ENCODE measurements around the gene KRTAP10-6. TPM values are rescaled to one million over a fixed set of nuclear protein-coding genes. Genes with fewer than 3 reads are reported as not detected.

The KRTAP10-6 gene
- total RNA-seq, 2 experiments from 2014 or later: not detected

GRCh38 chr21:44548922-44549321, 43.4 kb downstream of the KRTAP10-6 start:
- intact Hi-C loops (cut with DNase I, micrococcal nuclease): loop anchor here (5.0 to 10.0 kb wide), 2 partner anchors 66 to 108 kb away; partner anchors contain the start of genes KRTAP10-8 (in 1 of the 2) and KRTAP12-3 (in 1 of the 2)

DNA sequence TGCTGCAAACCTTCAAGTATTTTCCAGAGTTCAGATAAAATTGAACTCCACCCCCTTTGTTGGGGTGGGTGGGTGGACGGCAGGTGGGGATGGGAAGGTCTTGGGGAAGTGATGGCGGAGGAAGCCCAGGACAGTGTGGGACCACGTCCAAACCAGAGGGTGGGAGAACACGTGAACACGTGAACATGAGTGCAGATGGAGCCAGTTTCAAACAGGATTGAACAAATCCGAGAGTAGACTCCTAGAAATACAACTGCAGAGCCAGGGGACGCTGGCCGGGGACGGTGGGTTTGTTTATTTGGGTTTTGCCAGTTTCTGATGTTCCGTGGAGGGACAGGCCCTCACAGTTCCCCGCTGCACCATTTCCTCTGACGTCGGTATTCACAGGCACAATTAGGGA, 43.9 kb downstream of the KRTAP10-6 start:
- TF ChIP-seq, protein P1, sequence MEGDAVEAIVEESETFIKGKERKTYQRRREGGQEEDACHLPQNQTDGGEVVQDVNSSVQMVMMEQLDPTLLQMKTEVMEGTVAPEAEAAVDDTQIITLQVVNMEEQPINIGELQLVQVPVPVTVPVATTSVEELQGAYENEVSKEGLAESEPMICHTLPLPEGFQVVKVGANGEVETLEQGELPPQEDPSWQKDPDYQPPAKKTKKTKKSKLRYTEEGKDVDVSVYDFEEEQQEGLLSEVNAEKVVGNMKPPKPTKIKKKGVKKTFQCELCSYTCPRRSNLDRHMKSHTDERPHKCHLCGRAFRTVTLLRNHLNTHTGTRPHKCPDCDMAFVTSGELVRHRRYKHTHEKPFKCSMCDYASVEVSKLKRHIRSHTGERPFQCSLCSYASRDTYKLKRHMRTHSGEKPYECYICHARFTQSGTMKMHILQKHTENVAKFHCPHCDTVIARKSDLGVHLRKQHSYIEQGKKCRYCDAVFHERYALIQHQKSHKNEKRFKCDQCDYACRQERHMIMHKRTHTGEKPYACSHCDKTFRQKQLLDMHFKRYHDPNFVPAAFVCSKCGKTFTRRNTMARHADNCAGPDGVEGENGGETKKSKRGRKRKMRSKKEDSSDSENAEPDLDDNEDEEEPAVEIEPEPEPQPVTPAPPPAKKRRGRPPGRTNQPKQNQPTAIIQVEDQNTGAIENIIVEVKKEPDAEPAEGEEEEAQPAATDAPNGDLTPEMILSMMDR (IDR thresholded peaks at IDR 0.05): no peak
- no peaks in the 10 kb centered on the region for H3K36me3 ChIP-seq (ENCODE audit: insufficient read depth, low read length)
- POLR2A ChIA-PET: interaction anchor here (1.4 to 2.4 kb wide), 4 partner anchors 32 to 161 kb away, joined by 4 to 19 read pairs (median 10); partner anchors contain the start of genes KRTAP10-5 and KRTAP12-3
- Mint-ChIP-seq H3K9me3 (peaks cover 22% of the 10 kb centered on the region), H3K4me1 (ENCODE audit: low read depth) (peaks cover 33% of the 10 kb centered on the region), H3K4me3 (peak overlapping the region; percentile 83), H3K27me3 (no peaks in the 10 kb centered on the region), H3K27ac (peak overlapping the region; percentile 90), H3K36me3 (ENCODE audit: low read depth) (peaks cover 44% of the 10 kb centered on the region)
- intact Hi-C loops (cut with DNase I, micrococcal nuclease): loop anchor here (5.0 to 10.0 kb wide), 2 partner anchors 66 to 109 kb away; partner anchors contain the start of genes KRTAP10-8 (in 1 of the 2) and KRTAP12-3 (in 1 of the 2)
- no peak for DNase-seq
- H3K4me3 ChIP-seq (ENCODE audit: low read length): no peak overlapping the region
- no peak overlapping the region for H3K27ac ChIP-seq (ENCODE audit: low read depth in 1 of 2, low read length in 2 of 2)
- peaks cover 18% of the 10 kb centered on the region for H3K4me1 ChIP-seq (ENCODE audit: insufficient read depth, low read length)
- peaks cover 13 to 18% of the 10 kb centered on the region in 2 experiments for H3K9me3 ChIP-seq (ENCODE audit: control insufficient read depth in 1 of 2, insufficient read depth in 1 of 2, low read length in 2 of 2)
- H3K27me3 ChIP-seq (ENCODE audit: control insufficient read depth in 1 of 2, insufficient read depth in 2 of 2, low read length in 2 of 2): no peaks in the 10 kb centered on the region
- no peak for ATAC-seq (ENCODE audit: poor library complexity)
- CTCF ChIA-PET: no interaction called here

More at GRCh38 chr21:44548922-44549321, 43.4 kb downstream of the KRTAP10-6 start:
- Mint-ChIP-seq H3K36me3 (ENCODE audit: low read depth) (peaks cover 45% of the 10 kb centered on the region), H3K4me3 (peak overlapping the region; percentile 45), H3K4me1 (ENCODE audit: low read depth) (peaks cover 33% of the 10 kb centered on the region), H3K9me3 (peaks cover 24% of the 10 kb centered on the region), H3K27ac (peak overlapping the region; percentile 90), H3K27me3 (no peaks in the 10 kb centered on the region)
- ChIA-PET POLR2A (interaction anchor here (2.4 kb wide), 1 partner anchor 70 kb away, joined by 19 read pairs; no protein-coding TSS in a partner anchor), CTCF (no interaction called here)
- ATAC-seq (ENCODE audit: poor library complexity): no peak
- Histone ChIP-seq H3K27ac (ENCODE audit: low read depth in 1 of 2, low read length in 2 of 2) (no peak overlapping the region), H3K27me3 (ENCODE audit: control insufficient read depth in 1 of 2, insufficient read depth in 2 of 2, low read length in 2 of 2) (no peaks in the 10 kb centered on the region), H3K4me3 (ENCODE audit: low read length) (no peak overlapping the region), H3K36me3 (ENCODE audit: insufficient read depth, low read length) (no peaks in the 10 kb centered on the region), H3K9me3 (ENCODE audit: control insufficient read depth in 1 of 2, insufficient read depth in 1 of 2, low read length in 2 of 2) (peaks cover 15 to 18% of the 10 kb centered on the region in 2 experiments), H3K4me1 (ENCODE audit: insufficient read depth, low read length) (peaks cover 18% of the 10 kb centered on the region)
- TF ChIP-seq, protein P1 (IDR thresholded peaks at IDR 0.05): no peak
- DNase-seq: no peak

DNA sequence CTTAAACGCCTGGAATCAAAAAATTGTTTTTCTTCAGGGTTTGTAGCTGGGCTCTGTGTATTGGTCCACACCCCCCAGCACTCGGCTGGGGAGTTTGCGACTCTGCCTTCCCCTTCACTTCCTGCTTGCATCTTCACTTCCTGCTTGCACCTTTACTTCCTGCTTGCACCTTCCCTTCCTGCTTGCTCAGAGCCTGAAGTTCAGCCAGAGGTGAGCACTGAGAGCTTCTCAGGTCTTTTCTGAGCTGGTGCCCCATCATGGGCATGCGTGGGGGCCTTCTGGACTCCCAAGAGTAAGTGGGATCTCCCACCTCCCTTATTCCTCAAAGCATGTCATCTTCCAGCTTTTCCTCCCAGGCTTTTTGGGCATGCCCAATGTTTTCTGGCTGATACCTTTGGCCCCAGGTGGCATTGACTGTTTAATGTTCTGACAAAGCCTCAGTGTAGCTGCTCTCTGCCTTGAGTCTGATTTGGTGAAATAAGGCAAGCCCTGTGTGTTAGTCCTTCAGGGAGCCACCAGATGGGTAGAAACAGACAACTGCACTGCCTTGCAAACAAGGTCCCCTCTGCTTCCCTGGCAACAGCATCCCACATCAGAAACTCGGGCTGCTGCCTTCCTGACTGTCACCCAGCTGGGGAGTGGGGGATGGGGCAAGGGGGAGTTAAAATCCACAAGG, 44.5 kb downstream of the KRTAP10-6 start:
- CTCF ChIA-PET: interaction anchor here (0.9 kb wide), 1 partner anchor 119 kb away, joined by 3 read pairs; the partner anchor contains the start of gene KRTAP12-2
- Histone ChIP-seq H3K9me3 (ENCODE audit: control insufficient read depth in 1 of 2, insufficient read depth in 1 of 2, low read length in 2 of 2) (peaks cover 15% of the 10 kb centered on the region in 2 experiments), H3K4me3 (ENCODE audit: low read length) (peak overlapping the region; percentile 38), H3K4me1 (ENCODE audit: insufficient read depth, low read length) (peaks cover 18% of the 10 kb centered on the region), H3K27ac (ENCODE audit: low read depth in 1 of 2, low read length in 2 of 2) (peak overlapping the region; percentile 6 to 72), H3K36me3 (ENCODE audit: insufficient read depth, low read length) (no peaks in the 10 kb centered on the region), H3K27me3 (ENCODE audit: control insufficient read depth in 1 of 2, insufficient read depth in 2 of 2, low read length in 2 of 2) (no peaks in the 10 kb centered on the region)
- DNase-seq (peak in 12 of 14 experiments; percentile 16 to 74 (median 36)), ATAC-seq (ENCODE audit: poor library complexity) (peak; percentile 94)
- TF ChIP-seq, protein P1 (IDR thresholded peaks at IDR 0.05): no peak
- H3K27ac Mint-ChIP-seq: peak overlapping the region; percentile 90
- intact Hi-C loops (cut with DNase I, micrococcal nuclease): loop anchor here (2.0 to 10.0 kb wide), 3 partner anchors 67 to 110 kb away; partner anchors contain the start of genes KRTAP10-8 (in 1 of the 2) and KRTAP12-3 (in 1 of the 2)
- peak overlapping the region; percentile 83 for H3K4me3 Mint-ChIP-seq
- peaks cover 33% of the 10 kb centered on the region for H3K4me1 Mint-ChIP-seq (ENCODE audit: low read depth)
- no peaks in the 10 kb centered on the region for H3K27me3 Mint-ChIP-seq
- peaks cover 40% of the 10 kb centered on the region for H3K36me3 Mint-ChIP-seq (ENCODE audit: low read depth)
- POLR2A ChIA-PET: interaction anchor here (0.9 to 2.4 kb wide), 6 partner anchors 11 to 195 kb away, joined by 4 to 19 read pairs (median 6); partner anchors contain the start of genes KRTAP10-5 and KRTAP12-3
- H3K9me3 Mint-ChIP-seq: peaks cover 19% of the 10 kb centered on the region

Measured in CD4-positive, alpha-beta T cell (primary cell).